HG03108 (cell line): Measurements from ENCODE around the gene DRC3.

Experiments used
- ATAC-seq: cut with Tn5 transposase; IDR thresholded peaks from one replicate; pipeline ENCODE4 v1.9.1; 2021; ENCODE audit warnings: moderate library complexity; ENCODE audit not compliant: unreplicated experiment

The DRC3 gene

DNA sequence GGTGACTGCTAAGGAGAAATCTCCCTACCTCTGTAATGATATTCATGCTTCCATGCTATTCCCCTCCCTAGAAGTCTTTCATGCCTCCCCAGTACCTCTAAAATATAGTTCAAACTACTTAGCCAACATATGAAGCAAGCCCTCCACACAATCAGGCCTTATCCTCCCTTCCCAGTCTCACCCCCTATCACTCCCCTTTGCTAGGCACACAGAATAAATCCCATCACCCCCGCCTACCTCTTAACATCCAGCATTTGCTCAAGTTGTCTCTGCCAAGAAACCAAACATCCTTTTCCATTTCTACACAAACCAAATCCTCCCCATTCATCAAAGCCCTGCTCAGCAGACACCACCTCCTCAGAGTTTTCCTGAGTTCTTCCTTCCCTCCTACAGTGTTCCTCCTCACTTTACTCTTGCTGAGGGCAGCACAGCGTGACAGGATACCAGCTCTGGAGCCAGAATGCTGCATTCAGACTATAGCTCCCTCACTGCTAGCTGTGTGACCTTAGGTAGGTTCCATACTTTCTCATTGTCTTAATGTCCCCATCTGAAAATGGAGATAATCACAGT lies 7.4 kb upstream of the DRC3 start:
- no peak for ATAC-seq

DNA sequence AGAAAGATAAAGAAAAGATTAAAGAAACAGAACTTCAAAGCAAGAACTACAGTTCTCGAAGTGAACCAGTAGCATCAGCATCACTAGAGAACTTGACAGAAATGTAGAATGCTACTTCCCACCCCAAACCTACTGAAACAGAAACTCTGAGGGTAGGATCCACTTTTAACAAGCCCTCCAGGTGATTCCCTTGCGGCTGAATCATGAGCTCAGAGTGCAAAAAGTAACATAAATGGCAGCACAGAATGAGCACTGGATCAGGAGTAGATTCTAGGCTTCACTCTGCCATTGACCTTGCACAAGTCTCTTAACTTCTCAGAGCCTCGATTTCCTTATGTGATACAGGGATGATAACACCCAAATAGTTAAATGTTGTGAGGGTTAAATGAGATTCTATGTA lies 6.3 kb upstream of the DRC3 start:
- ATAC-seq, result no peak

DNA sequence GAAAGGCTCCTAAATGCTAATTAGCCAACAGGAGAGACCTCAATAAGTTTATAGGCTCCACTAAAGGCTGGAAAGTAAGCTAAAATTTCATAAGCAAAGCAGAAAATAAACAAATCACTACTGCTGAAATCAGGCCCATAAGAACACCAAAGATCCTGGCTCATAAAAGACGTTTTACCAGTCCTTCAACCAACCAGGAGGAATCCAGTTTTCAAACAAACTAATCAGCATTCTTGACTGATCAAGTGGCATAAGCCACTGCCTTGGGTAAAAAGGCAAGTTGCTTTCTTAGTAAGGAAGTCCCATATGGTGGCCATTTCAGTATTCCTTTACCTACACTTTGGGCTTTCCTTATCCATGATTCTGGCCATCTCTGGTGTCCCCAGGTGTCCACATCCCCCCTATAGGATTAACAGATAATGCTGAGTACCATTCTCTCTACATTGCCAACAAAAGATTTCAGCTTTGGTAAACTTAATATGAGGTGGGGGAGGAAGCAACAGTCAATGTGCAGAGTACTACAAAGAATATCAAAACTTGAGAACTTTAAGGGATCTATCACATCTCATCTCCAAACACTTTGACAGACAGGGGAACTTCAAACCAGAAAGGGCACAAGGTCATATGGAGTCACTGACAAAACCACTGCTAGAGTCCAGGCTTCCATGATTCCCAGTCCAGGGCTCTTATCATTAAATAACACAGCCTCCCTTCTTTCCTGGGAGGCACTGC lies 1.8 kb upstream of the DRC3 start:
- ATAC-seq, result no peak

DNA sequence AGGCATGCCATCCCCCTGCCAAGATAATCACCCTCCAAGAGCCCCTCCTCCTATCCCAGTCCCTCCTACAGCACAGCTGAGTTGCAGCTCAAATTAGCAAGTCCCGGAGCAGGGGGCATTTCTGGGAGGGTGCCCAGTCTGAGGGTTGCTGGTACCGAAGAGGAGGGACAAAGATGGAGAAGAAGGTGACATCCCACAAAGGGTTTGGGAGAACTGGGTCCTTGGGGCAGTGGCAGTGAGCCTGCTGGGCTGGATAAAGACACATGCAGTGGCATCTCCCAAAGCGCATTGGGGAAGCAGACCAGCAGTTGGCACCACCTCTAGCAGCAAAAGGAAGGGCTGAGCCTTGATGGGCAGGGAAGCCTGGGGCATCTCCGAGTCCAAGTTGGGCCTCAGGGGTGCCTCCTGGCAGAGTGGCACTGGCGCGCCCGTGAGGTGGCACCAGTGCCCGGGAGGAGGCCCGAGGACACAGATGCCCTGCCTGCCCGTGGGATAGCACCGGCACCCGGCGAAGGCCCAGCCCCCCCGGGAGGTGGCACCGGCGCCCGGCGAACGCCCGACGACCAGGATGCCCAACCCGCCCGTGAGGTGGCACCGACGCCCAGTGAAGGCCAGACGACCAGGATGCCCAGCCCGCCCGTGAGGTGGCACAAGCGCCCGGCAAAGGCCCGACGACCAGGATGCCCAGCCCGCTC lies 1.1 kb upstream of the DRC3 start:
- ATAC-seq, result no peak

DNA sequence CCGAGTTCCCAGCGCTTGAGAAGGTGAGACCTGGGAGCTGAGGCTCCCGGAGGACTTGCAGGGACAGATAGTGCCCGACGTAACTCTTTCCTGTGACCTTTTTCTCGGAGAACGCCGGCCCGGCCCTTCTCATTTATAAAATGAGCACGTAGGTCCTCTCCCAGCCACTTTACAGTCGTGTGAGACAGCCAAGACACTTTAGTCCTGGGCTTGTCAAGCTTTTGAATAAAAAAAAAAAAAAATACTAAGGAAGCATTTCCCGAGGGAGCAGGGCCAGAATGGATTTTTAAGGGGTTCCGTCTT lies 241 bp downstream of the DRC3 start:
- ATAC-seq, result no peak

DNA sequence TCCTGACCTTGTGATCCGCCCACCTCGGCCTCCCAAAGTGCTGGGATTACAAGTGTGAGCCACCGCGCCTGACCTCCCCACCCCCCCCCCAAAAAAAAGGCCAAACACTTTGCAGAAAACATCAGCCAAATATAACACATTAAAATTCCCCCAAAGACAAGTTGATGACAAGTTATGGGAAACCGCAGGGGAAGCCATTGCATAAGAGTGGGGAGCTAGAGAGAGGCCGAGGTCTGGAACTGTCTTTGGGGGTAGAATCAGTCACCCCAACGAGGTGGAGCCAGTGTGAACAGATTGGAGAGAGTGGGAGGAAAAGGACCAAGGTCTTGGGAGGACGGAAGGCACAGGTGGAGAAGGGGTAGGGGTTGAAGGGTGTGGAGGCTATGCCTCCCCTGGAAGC lies 2.8 kb downstream of the DRC3 start:
- ATAC-seq, result no peak

DNA sequence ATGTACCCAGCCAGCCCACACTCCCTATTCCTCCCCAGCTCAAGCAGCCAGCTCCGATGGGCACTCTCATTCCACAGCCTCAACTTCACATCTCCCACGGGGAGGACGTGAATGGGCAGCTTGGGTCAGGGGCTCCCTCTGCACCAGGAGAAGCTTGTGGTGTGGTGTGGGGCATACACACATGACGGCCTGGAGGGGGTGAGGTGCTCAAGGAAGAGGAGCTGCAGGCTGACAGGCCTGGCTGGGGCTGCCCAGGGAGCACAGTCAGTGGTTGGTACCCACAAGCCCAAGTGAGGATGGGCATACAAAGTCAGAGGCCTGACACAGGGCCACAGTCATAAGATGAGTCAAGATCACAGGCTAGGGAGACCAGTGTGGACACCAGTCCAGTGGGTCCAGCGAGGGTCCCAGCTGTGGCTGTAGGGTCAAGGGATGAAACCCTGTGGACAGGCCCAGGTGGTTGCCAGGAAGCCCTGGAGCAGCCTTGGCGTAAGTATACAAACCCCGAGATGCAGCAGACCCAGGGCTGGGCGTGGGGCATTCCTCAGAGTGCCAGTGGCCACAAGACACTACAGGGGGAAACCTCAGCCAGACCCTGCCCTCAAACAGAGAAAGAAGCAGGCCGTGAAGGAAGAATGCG lies 4.4 kb downstream of the DRC3 start:
- ATAC-seq, result no peak

DNA sequence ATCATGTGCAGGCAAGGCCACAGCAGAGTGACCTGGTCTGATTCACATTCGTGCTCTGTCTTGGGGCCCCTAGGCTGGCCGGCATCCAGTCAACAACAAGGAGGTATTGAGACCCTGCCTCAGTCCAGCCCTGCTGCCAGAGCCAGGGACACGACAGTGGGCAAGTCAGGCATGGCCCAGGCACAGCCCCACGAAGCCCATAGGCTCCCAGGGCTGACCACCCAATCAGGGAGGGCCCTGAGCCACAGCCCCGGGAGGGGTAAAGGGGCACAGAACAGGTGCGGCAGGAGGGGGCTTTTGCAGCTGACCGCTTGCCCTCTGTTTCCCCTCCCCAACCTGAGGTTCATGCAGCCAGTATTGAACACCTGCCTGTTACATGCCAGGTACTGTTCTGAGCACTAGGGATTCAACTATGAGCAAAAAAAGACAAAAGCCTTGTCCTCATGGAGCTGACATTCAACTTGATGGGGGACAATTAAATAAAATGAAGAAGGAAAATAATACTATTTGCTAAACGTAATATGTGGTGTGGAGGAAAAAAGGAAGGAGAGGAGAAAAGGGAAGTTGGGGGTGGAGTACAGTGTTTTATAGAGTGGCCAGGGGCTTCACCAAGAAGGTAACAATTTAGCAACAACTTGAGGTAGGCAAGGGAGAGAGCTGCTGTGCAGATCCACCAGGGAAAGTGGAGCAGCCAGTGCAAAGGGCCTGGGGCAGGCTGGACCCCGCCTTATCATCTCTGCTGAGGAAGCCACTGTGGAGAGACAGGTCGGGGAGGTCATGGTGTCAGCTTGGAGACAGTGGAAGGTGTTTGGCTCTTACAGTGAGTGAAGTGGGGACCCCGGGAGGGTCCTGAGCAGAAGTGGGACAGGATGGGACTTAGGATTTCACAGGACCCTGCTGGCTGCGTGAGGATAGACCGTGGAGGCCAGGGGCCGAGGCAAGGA lies 6.1 kb downstream of the DRC3 start:
- ATAC-seq, result no peak

DNA sequence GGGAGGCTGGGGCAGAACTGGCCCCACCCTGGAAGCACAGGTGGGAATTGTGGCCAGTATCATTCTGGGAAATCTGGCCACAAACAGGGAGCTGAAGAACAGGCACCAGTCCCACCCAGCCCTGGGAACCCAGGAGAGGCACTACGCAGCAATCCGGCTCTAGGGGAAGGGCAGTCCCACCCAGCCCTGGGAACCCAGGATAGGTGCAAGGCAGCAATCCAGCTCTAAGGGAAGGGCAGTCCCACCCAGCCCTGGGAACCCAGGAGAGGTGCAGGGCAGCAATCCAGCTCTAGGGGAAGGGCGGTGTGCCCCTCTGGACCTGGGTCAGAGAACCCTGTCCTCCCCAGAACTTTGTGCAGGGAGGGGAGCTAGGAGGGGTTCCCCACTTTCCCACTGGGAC lies 7.1 kb downstream of the DRC3 start:
- ATAC-seq, result no peak

DNA sequence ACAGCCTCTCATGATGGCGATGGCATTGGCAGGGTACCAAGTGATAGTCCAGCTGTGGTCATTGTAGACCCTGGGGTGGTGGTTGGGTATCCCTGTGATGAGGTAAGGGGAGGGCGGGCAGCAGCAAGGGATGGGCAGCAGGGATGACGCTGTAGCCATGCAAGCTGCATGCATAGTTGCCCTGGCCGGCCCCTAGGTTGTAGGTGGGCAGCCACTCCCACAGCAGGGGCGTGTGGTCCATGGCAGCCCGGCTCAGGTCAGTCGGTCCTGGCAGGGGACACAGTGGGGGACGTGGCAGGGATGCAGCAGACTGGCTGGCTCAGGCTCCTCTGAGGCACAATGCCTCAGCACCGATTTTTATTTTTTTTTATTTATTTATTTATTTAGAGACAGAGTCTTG lies 8.7 kb downstream of the DRC3 start:
- ATAC-seq, result no peak

DNA sequence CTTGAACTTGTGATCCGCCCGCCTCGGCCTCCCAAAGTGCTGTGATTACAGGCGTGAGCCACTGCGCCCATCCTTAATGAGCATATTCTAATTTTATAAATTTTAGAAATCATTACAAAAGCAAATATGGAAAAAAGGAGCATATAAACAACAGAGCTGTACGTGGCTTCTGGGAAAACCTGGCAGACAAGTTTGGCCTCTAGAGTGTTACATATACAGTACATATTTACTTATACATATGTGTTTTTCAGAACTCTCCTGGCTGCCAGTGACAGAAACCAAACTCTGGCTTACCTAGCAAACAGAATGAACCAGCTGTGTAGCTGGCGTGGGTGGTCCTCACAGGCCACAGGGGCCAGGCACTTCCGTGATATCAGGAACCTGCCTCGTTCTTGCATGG lies 10.1 kb downstream of the DRC3 start:
- no peak for ATAC-seq

DNA sequence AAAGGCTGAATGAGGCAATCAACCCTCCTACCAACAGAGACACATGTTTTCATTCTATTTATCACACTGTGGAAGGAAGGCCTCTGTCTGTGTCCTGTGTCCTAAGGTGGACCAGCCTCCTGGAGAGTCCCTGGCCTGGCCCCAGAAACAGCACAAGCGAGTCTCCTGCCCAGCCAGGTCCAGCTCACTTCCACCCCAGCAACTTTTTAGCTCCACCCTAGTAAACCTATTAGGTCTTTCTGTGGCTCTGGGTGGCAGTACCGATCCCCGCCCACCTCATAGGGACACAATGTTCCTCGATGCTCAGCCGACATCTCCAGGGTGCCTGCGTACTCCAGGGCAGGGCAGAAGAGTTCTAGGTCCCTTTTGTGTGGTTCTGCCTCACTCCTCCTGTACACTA lies 10.7 kb downstream of the DRC3 start:
- ATAC-seq, result no peak

DNA sequence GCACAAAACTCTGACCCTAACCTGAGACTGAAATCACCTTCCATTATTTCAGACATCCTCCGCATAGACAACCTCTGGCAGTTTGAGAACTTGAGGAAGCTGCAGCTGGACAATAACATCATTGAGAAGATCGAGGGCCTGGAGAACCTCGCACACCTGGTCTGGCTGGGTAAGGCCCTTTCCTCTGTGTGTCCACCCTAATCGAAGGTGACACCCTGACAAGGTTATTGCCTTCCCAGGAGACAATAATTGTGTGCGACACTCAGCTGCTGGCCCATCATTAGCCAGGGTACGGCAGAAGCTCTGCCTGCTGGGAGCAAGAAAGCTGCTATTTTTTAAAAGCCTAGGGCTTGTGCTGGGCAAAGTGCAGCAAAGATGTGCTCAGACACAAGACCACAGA lies 11.1 kb downstream of the DRC3 start:
- ATAC-seq, result no peak

DNA sequence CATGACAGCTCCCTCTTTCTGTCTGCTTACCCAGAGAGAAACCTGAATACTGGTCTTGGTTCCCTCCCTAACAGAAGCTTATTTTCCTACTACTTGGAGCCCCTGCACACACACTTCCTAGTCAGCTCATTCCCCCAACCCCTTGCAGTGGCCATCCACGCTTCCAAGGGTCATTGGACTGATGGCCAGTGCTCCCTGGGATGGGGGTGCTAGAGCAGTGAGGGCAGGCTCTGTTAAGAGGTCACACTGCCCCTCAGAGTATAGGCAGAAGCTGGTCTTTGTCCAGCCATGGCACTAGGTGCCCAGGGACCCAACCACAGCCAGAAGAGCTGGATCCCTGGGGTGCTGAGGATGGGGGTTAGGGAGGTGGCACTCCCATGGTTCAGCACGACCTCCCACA lies 12.5 kb downstream of the DRC3 start:
- no peak for ATAC-seq

DNA sequence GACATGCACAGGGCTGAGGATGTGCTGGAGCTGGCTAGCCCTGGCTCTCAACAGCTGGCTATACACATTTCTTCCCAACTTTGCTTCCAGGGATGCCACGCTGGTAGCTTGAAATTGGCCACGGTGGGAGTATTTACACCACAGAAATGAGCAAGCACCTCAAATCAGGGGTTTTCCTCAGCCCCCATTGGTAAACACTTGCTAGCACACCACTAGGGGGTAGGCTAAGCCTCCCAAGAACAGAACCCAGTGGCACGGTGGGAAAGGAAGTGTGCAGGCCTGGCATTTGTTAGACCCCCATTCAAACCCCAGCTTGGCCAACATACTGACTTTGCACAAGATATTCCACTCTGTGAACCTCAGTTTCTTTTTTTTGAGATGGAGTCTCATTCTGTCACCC lies 12.9 kb downstream of the DRC3 start:
- no peak for ATAC-seq

DNA sequence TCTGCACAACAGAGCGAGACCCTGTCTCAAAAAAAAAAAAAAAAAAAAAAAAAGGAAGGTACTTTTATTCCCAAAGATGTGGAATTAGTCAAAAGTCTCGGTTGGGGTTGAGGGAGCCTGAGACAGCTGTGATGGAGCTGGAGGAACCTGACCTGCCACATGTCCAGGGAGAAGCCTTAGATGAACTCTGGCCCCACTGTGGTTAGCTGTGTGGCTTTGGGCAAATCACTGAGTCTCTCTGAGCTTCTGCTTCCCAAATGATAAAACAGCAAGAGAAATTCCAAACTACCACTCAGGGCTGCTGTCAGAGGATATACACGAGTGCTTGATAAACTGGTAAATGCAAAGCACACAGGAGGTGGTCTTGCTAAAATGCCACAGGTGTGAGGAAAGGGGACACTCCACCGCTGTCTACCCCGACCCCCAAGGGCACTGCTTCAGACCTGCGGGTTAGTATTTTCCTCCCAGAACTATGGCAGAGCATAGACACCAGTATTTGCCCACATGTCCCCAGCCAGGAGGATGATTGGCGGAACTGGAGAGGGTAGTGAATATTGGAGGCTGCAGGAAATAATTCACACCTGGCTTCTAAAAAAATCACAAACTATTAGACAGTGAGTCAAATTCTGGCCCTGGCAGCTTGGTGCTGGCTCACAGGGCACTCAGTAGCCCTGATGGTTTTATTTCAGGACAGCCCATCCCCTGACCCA lies 14.7 kb downstream of the DRC3 start:
- no peak for ATAC-seq

DNA sequence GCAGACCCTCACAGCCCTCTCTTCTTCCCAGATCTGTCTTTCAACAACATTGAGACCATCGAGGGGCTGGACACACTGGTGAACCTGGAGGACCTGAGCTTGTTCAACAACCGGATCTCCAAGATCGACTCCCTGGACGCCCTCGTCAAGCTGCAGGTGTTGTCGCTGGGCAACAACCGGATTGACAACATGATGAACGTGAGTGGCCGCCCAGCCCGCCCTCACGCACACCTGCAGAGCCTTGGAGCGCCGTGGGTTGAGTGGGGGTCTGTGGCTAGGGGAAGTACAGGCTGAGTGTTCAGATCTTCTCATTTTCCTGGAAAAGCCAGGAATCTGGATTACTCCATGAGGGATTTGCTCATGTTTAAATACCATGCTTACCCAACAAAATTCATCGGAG lies 15.2 kb downstream of the DRC3 start:
- no peak for ATAC-seq

DNA sequence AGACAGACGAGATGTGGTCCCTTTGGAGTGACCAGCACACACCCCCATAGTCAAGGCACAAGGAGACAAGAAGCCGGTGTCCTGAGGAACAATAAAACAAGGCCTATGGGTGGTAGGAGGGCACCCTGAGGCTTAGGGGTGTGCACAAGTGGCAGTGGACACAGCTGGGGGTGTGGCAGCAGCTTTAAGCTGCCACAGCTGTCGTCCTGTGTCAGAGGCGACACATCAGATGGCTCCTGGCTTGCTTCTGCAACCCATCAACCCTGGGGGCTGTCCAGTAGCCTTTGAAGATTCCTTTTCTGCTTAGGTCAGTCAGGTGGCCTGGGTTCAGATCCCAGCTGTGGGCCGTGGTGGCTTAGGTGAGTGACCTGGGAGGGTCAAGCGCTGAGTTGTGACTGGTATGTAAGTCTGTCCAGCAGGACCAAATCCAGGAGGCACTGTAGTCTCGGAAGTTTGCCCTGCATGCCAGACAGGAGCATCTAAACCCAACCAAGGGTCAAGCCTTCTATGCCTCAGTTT lies 15.8 kb downstream of the DRC3 start:
- ATAC-seq, result no peak

DNA sequence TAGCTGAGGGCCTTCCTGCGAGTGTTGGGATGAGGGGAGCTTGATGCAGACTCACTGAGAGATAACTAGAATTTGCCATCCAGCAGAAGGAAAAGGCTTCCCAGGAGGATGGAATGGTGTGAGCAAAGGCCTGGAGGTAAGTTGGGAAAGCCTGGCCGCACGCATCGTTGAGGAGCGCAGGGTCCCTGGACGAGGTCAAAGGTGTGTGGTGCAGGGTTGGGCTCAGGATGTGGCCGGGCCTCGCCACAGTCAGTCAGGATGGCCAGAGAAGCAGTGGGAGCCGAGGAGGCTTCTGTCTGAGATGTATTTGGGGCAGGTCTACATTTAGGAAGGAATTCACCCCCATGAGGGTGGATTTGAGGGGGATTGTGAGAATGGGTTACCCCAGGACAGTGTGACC lies 16.4 kb downstream of the DRC3 start:
- no peak for ATAC-seq

DNA sequence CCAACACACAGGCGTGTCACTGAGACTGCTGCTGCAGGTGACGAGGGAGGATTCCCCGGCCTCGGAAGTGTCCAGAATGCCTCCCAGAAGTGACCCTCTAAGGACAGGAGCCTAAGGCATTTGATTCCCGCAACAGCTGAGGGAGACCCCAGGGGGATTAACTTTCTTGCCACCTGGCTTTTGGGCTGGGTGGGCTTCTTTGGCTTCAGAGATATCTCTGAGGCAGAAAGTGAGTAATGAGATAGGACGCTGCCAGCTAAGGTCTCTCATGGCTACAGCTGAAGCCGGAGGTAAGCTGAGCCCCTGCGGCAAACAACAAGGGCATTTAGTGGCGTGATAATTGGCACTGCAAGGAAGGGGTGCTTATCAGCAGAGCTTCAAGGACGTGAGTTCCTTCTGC lies 17.0 kb downstream of the DRC3 start:
- ATAC-seq, result no peak
